A549 (cell line): ENCODE results near the gene AK8. TPM values are rescaled to one million over a fixed set of nuclear protein-coding genes. Genes with fewer than 3 reads are reported as not detected.

Experiments used
- ATAC-seq, 2 experiments: fragments of 200-7000 bp in 1 of 2; fragments of >200 bp in 1 of 2; cut with Nextera tagmentation in 1 of 2; cut with Tn5 transposase in 1 of 2; 3 replicates each; pipeline versions ENCODE4 v1.8.0 to v1.9.1; 2018 to 2020; ENCODE audit warnings: mild to moderate bottlenecking in 1 of 2, moderate library complexity in 1 of 2
- CTCF ChIA-PET: fragments of 300-600 bp; sonication (Branson Sonifier 250); formaldehyde crosslinking; extraction: SDS; loops from one replicate; lab custom pipeline; 2021; ENCODE audit warnings: antibody characterized with exemption, inconsistent platforms; lab: Yijun Ruan, JAX
- POLR2A ChIA-PET: fragments of 350-600 bp; formaldehyde crosslinking; extraction: SDS; loops from one replicate; lab custom pipeline; 2021; ENCODE audit warnings: antibody characterized with exemption, inconsistent platforms; lab: Yijun Ruan, JAX
- DNase-seq, 2 experiments: peaks; one replicate each; pipeline versions ENCODE4 v3.0.0 to v3.0.0-alpha.2; 2011 to 2016; ENCODE audit warnings: low read depth in 1 of 2, low spot score in 1 of 2
- FAIRE-seq: peaks from 2 replicates; lab custom pipeline; 2011; peaks lifted over from hg19 to GRCh38; lab: Jason Lieb, UNC
- H3K27ac ChIP-seq, 2 experiments: fragments of >200 bp; sonication (Bioruptor Twin); formaldehyde crosslinking; 3 replicates each; pipeline ENCODE4 v1.5.1; 2016 to 2017
- H3K4me1 ChIP-seq: fragments of >200 bp; sonication (Bioruptor Twin); formaldehyde crosslinking; 3 replicates; pipeline ENCODE4 v1.6.1; 2016
- H3K4me2 ChIP-seq: fragments of >200 bp; sonication (Bioruptor Twin); formaldehyde crosslinking; 3 replicates; pipeline ENCODE4 v1.6.1; 2016
- H3K4me3 ChIP-seq: fragments of >200 bp; sonication (Bioruptor Twin); formaldehyde crosslinking; 3 replicates; pipeline ENCODE4 v1.5.1; 2016
- H3K9me3 ChIP-seq: fragments of >200 bp; sonication (Bioruptor Twin); formaldehyde crosslinking; 3 replicates; pipeline ENCODE4 v1.6.1; 2016
- BHLHE40 ChIP-seq: IDR thresholded peaks from 2 replicates; pipeline ENCODE4 v1.6.1; 2012; ENCODE audit warnings: low read depth, low read length, inconsistent platforms
- CBX2 ChIP-seq: fragments of 200-600 bp; sonication (generic); IDR thresholded peaks from 2 replicates; pipeline ENCODE4 v1.6.1; 2016; ENCODE audit warnings: low read depth, mild to moderate bottlenecking, borderline replicate concordance
- CEBPB ChIP-seq, 2 experiments: fragments of >200 bp in 1 of 2; sonication (Bioruptor Twin) in 1 of 2; formaldehyde crosslinking in 1 of 2; IDR thresholded peaks; 2 replicates each; pipeline ENCODE4 v1.6.1; 2012 to 2016
- EHF ChIP-seq: fragments of 250-450 bp; sonication (Bioruptor Pico); IDR thresholded peaks from 2 replicates; pipeline ENCODE4 v1.5.0; 2020; ENCODE audit warnings: mild to moderate bottlenecking
- FOSL2 ChIP-seq, 2 experiments: fragments of 450-650 bp in 1 of 2; fragments of >200 bp in 1 of 2; sonication (Bioruptor Twin) in 1 of 2; formaldehyde crosslinking; IDR thresholded peaks; 2 replicates each; pipeline versions ENCODE4 v1.5.0 to v1.6.1; 2016 to 2020; ENCODE audit warnings: mild to moderate bottlenecking in 1 of 2, moderate library complexity in 1 of 2
- HOXB13 ChIP-seq: fragments of 250-450 bp; sonication (Bioruptor Pico); IDR thresholded peaks from 2 replicates; pipeline ENCODE4 v1.5.0; 2020; ENCODE audit warnings: low read depth, mild to moderate bottlenecking, moderate library complexity
- HOXB5 ChIP-seq: fragments of 250-450 bp; sonication (Bioruptor Pico); IDR thresholded peaks from 2 replicates; pipeline ENCODE4 v1.5.0; 2020; ENCODE audit warnings: mild to moderate bottlenecking, moderate library complexity
- NR3C1 ChIP-seq: fragments of >200 bp; sonication (Bioruptor Twin); formaldehyde crosslinking; IDR thresholded peaks from 3 replicates; pipeline ENCODE4 v1.6.1; 2017
- POLR2AphosphoS2 ChIP-seq: conservative IDR thresholded peaks from 2 replicates; pipeline ENCODE4 v1.6.1; 2012; ENCODE audit warnings: low read length, improper control_type of control experiment, inconsistent platforms
- RAD21 ChIP-seq, 2 experiments: fragments of >200 bp in 1 of 2; sonication (Bioruptor Twin) in 1 of 2; formaldehyde crosslinking in 1 of 2; IDR thresholded peaks in 1 of 2; conservative IDR thresholded peaks in 1 of 2; 2 replicates in 1 of 2; 3 replicates in 1 of 2; pipeline ENCODE4 v1.6.1; 2012 to 2018; ENCODE audit warnings: inconsistent platforms in 1 of 2
- RNF2 ChIP-seq: fragments of 200-600 bp; sonication (generic); IDR thresholded peaks from 2 replicates; pipeline ENCODE4 v1.6.1; 2016; ENCODE audit warnings: low read depth, mild to moderate bottlenecking, antibody characterized with exemption, moderate library complexity, borderline replicate concordance
- SREBF2 ChIP-seq: fragments of 450-650 bp; IDR thresholded peaks from 2 replicates; pipeline ENCODE4 v1.6.1; 2014; ENCODE audit warnings: mild to moderate bottlenecking, moderate library complexity
- ZNF302 ChIP-seq: fragments of 250-450 bp; sonication (Bioruptor Pico); IDR thresholded peaks from 2 replicates; pipeline ENCODE4 v1.9.0; 2021; ENCODE audit warnings: inconsistent platforms, mild to moderate bottlenecking, moderate library complexity
- WGBS: methylation state at CpG from one replicate; pipeline ENCODE4 v1.1.6; 2017; ENCODE audit errors: missing lambda C conversion rate; 5-methylcytosine and 5-hydroxymethylcytosine counted together
- polyA plus RNA-seq, 4 experiments: library from polyadenylated mRNA; depleted of rRNA in 3 of 4; stranded (reverse); fragments of >200 nt; fragmentation: RNase III in 1 of 4; extraction: RNeasy Plus Mini Kit Qiagen cat#74134 plus additional on column Dnase treatment in 1 of 4; gene quantifications; 2 replicates in 3 of 4; 3 replicates in 1 of 4; pipeline ENCODE4 v1.2.3, GENCODE V29; 2011 to 2017
- TF ChIP-seq, protein P1 (sequence below): IDR thresholded peaks from 2 replicates; pipeline ENCODE4 v1.6.1; 2012
- TF ChIP-seq, protein P2 (sequence below): fragments of 450-650 bp; IDR thresholded peaks from 2 replicates; pipeline ENCODE4 v1.6.1; 2014; ENCODE audit warnings: antibody characterized with exemption
- TF ChIP-seq, protein P3 (sequence below): fragments of 250-450 bp; sonication (Bioruptor Pico); IDR thresholded peaks from 2 replicates; pipeline ENCODE4 v1.5.0; 2021; ENCODE audit warnings: mild to moderate bottlenecking, moderate library complexity, borderline replicate concordance
- TF ChIP-seq, protein P4 (sequence below): fragments of 200-600 bp; sonication (generic); IDR thresholded peaks from 2 replicates; pipeline ENCODE4 v1.6.1; 2016; ENCODE audit warnings: antibody characterized with exemption, mild to moderate bottlenecking, moderate library complexity
- TF ChIP-seq, protein P5 (sequence below): fragments of >200 bp; sonication (Bioruptor Twin); formaldehyde crosslinking; IDR thresholded peaks from 3 replicates; pipeline ENCODE4 v1.6.1; 2016

The AK8 gene
- polyA plus RNA-seq, 2 of the 4 experiments (the other 2 are of a cell fraction): 0.61 to 0.63 TPM

DNA sequence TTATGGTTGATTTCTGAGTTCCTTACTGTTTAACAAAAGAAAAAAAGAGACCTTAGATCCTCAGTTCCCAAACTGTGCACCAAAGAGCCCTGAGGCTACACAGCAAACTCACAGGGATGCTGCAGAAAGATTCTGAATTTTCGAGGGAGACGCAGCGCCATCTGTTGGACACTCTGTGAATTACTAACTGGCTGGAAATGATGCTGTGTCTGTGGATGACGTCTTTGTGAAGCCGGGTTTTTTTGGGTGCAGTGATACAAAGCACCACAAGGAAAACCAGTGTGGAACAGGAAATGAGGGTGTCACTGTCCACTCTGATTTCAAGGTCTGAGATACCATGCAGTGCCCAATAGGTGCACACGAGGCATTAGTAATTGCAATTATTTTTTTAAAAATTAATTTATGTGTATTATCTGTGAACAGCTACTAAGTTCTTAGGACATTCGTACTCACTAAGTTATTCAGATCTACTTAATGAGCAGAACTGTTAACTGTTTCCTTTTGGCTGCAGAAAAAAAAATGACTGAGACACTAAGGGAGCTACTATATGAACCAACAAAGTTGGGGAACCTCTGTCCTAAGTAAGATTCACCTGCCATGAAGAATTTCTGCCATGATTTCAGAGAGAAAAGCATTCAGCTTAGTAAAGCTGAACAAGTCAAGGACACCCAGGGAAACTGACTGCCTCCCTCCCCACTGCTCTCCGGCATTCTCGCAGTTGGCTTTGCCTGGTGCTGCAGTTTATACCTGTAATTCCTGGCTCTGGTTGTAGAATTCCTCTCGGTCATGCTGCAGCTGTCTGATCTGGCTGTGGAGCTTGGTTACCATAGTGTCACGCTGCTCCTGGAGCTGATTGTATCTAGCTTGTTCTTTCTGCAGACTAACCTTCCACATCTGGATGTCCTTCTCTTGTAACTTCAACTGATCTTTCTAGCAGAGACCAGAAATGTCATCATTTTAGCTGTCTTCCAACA lies 24.1 kb upstream of the AK8 start (continued):
- TF ChIP-seq BHLHE40: no peak
- TF ChIP-seq FOSL2 (IDR thresholded peaks at IDR 0.05): no peak
- no peak for TF ChIP-seq FOSL2 (CRISPR knock-in tag; IDR thresholded peaks at IDR 0.05)
- TF ChIP-seq, protein P1, sequence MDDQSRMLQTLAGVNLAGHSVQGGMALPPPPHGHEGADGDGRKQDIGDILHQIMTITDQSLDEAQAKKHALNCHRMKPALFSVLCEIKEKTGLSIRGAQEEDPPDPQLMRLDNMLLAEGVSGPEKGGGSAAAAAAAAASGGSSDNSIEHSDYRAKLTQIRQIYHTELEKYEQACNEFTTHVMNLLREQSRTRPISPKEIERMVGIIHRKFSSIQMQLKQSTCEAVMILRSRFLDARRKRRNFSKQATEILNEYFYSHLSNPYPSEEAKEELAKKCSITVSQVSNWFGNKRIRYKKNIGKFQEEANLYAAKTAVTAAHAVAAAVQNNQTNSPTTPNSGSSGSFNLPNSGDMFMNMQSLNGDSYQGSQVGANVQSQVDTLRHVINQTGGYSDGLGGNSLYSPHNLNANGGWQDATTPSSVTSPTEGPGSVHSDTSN: no peak
- TF ChIP-seq HOXB5 (CRISPR knock-in tag): no peak
- TF ChIP-seq RAD21 (conservative IDR thresholded peaks at IDR 0.05 in 1 of 2, IDR thresholded peaks at IDR 0.05 in 1 of 2): peak; percentile 57 to 59
- TF ChIP-seq CBX2: no peak
- no peak for TF ChIP-seq HOXB13 (CRISPR knock-in tag)
- TF ChIP-seq POLR2AphosphoS2: no peak
- no peak for TF ChIP-seq RNF2

DNA sequence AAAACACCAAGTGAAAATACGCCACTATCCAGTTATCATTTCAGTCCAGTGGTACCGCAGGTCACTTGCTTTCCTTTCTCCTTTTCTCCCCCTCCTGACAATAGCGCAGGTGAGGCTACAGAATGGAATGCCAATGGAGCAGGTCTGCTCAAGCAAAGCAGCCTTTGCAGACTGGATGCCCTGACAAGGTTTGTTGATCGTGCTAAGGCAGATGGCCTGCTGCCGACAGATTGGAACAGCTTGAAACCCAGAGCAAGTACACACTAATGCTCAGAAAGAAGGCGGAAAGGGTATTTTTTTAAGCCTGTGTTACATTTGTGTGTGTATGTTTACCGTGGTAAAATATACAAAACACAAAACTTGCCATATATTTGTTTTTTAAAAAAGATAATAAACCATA lies 20.0 kb upstream of the AK8 start:
- CTCF ChIA-PET: interaction anchor here (0.8 to 8.2 kb wide), 3 partner anchors 9 to 139 kb away, joined by 3 to 145 read pairs (median 48); no protein-coding TSS in a partner anchor
- no peak for DNase-seq
- TF ChIP-seq, protein P2, sequence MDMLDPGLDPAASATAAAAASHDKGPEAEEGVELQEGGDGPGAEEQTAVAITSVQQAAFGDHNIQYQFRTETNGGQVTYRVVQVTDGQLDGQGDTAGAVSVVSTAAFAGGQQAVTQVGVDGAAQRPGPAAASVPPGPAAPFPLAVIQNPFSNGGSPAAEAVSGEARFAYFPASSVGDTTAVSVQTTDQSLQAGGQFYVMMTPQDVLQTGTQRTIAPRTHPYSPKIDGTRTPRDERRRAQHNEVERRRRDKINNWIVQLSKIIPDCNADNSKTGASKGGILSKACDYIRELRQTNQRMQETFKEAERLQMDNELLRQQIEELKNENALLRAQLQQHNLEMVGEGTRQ: no peak
- TF ChIP-seq EHF (CRISPR knock-in tag): no peak
- TF ChIP-seq SREBF2: no peak
- no peak for TF ChIP-seq RNF2
- TF ChIP-seq, protein P3, sequence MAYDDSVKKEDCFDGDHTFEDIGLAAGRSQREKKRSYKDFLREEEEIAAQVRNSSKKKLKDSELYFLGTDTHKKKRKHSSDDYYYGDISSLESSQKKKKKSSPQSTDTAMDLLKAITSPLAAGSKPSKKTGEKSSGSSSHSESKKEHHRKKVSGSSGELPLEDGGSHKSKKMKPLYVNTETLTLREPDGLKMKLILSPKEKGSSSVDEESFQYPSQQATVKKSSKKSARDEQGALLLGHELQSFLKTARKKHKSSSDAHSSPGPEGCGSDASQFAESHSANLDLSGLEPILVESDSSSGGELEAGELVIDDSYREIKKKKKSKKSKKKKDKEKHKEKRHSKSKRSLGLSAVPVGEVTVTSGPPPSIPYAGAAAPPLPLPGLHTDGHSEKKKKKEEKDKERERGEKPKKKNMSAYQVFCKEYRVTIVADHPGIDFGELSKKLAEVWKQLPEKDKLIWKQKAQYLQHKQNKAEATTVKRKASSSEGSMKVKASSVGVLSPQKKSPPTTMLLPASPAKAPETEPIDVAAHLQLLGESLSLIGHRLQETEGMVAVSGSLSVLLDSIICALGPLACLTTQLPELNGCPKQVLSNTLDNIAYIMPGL (CRISPR knock-in tag): no peak
- TF ChIP-seq CEBPB (IDR thresholded peaks at IDR 0.05): no peak
- no peak for TF ChIP-seq BHLHE40
- no peak for TF ChIP-seq NR3C1
- no peak for TF ChIP-seq RAD21 (conservative IDR thresholded peaks at IDR 0.05 in 1 of 2, IDR thresholded peaks at IDR 0.05 in 1 of 2)
- TF ChIP-seq POLR2AphosphoS2: no peak
- no peak for TF ChIP-seq ZNF302 (CRISPR knock-in tag)
- TF ChIP-seq, all 56 proteins: peak for 0
- H3K9me3 ChIP-seq: no peaks in the 10 kb centered on the region
- no peak overlapping the region for H3K4me2 ChIP-seq
- POLR2A ChIA-PET: no interaction called here
- FAIRE-seq (no peak), ATAC-seq (no peak)
- H3K27ac ChIP-seq: no peak overlapping the region
- WGBS: 87% methylated on average over 7 of the region's 7 CpGs
- no peaks in the 10 kb centered on the region for H3K4me1 ChIP-seq
- no peak overlapping the region for H3K4me3 ChIP-seq

DNA sequence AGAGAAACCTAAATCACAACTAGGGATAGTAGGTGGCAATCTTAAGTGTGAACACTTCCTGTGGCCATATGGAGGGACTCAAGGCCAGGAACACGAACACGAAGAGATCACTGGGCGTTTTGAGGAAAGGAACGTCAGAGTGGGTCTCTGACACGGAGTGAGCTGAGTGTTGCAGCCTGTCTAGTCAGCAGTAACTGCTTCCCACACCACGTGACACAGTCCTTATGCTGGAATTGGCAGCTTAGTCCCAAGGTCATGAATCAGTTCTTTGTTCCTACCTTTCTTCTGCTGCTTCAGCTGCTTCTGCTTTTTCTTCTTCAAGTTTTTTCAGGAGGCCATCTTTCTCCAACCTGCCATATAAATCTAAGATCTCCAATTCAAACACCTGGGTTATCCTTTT lies 18.8 kb upstream of the AK8 start:
- ATAC-seq: no peak
- Histone ChIP-seq H3K4me2 (no peak overlapping the region), H3K4me1 (no peaks in the 10 kb centered on the region), H3K4me3 (no peak overlapping the region), H3K9me3 (no peaks in the 10 kb centered on the region), H3K27ac (no peak overlapping the region)
- WGBS: 79% methylated on average over 6 of the region's 6 CpGs
- no peak for FAIRE-seq
- ChIA-PET CTCF (interaction anchor here (1.3 to 2.4 kb wide), 3 partner anchors 8 to 109 kb away, joined by 3 to 8 read pairs (median 7); no protein-coding TSS in a partner anchor), POLR2A (interaction anchor here (0.6 kb wide), 1 partner anchor 134 kb away, joined by 4 read pairs; the partner anchor contains the start of gene GTF3C5)
- DNase-seq: no peak
- TF ChIP-seq, protein P4, sequence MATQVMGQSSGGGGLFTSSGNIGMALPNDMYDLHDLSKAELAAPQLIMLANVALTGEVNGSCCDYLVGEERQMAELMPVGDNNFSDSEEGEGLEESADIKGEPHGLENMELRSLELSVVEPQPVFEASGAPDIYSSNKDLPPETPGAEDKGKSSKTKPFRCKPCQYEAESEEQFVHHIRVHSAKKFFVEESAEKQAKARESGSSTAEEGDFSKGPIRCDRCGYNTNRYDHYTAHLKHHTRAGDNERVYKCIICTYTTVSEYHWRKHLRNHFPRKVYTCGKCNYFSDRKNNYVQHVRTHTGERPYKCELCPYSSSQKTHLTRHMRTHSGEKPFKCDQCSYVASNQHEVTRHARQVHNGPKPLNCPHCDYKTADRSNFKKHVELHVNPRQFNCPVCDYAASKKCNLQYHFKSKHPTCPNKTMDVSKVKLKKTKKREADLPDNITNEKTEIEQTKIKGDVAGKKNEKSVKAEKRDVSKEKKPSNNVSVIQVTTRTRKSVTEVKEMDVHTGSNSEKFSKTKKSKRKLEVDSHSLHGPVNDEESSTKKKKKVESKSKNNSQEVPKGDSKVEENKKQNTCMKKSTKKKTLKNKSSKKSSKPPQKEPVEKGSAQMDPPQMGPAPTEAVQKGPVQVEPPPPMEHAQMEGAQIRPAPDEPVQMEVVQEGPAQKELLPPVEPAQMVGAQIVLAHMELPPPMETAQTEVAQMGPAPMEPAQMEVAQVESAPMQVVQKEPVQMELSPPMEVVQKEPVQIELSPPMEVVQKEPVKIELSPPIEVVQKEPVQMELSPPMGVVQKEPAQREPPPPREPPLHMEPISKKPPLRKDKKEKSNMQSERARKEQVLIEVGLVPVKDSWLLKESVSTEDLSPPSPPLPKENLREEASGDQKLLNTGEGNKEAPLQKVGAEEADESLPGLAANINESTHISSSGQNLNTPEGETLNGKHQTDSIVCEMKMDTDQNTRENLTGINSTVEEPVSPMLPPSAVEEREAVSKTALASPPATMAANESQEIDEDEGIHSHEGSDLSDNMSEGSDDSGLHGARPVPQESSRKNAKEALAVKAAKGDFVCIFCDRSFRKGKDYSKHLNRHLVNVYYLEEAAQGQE: no peak
- TF ChIP-seq, protein P5, sequence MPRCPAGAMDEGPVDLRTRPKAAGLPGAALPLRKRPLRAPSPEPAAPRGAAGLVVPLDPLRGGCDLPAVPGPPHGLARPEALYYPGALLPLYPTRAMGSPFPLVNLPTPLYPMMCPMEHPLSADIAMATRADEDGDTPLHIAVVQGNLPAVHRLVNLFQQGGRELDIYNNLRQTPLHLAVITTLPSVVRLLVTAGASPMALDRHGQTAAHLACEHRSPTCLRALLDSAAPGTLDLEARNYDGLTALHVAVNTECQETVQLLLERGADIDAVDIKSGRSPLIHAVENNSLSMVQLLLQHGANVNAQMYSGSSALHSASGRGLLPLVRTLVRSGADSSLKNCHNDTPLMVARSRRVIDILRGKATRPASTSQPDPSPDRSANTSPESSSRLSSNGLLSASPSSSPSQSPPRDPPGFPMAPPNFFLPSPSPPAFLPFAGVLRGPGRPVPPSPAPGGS: no peak
- TF ChIP-seq, protein P3 (CRISPR knock-in tag): no peak
